Left kidney (tissue), 2 donors: ENCODE results near the gene LTA. TPM values are rescaled to one million over a fixed set of nuclear protein-coding genes. Genes with fewer than 3 reads are reported as not detected.
"Not testable (repeated sequence)": the region's sequence is repeated elsewhere in the genome, so short reads cannot be mapped to it uniquely, and the experiment has no call there.

Experiments used
- DNase-seq: peaks from one replicate; pipeline ENCODE4 v3.0.0-alpha.2; 2013
- polyA plus RNA-seq: library from polyadenylated mRNA; unstranded; fragments of 120-200 nt; gene quantifications from one replicate; pipeline ENCODE4 v1.2.1, GENCODE V29; 2013; ENCODE audit not compliant: insufficient read length

The LTA gene
- polyA plus RNA-seq, 1 donor: 0.40 TPM

- DNase-seq: peak; percentile 96
Observed at GRCh38 chr6:31541658-31542521, 30.2 kb upstream of the LTA start, which contains the start of gene DDX39B. DDX39B (minus strand) TSS chr6:31542003; CDS start chr6:31540532, 1,471 bp downstream.

- no peak for DNase-seq
Observed at GRCh38 chr6:31543639-31544038, 28.4 kb upstream of the LTA start.

GRCh38 chr6:31544676-31545075, 27.4 kb upstream of the LTA start:
- DNase-seq: no peak

GRCh38 chr6:31545291-31545690, 26.8 kb upstream of the LTA start:
- DNase-seq: no peak

GRCh38 chr6:31546339-31546957, 25.6 kb upstream of the LTA start, which contains the start of gene ATP6V1G2:
ATP6V1G2 (minus strand) TSS chr6:31546608; CDS start chr6:31546559, 49 bp downstream.
- DNase-seq: peak; percentile 87

GRCh38 chr6:31546958-31547726, 24.9 kb upstream of the LTA start, which contains the start of gene NFKBIL1:
NFKBIL1 (plus strand) TSS chr6:31547608; CDS start chr6:31547695, 87 bp downstream.
- DNase-seq: peak; percentile 96

GRCh38 chr6:31547727-31548543, 24.2 kb upstream of the LTA start:
- no peak for DNase-seq

GRCh38 chr6:31548544-31548873, 23.6 kb upstream of the LTA start:
- DNase-seq: no peak

- DNase-seq: not testable (repeated sequence)
Observed at GRCh38 chr6:31551371-31551770, 20.7 kb upstream of the LTA start.

GRCh38 chr6:31556307-31556706, 15.8 kb upstream of the LTA start:
- DNase-seq: no peak

GRCh38 chr6:31557443-31558317, 14.4 kb upstream of the LTA start:
- DNase-seq: no peak

GRCh38 chr6:31558318-31558625, 13.8 kb upstream of the LTA start:
- DNase-seq: no peak

GRCh38 chr6:31558631-31559500, 13.2 kb upstream of the LTA start:
- no peak for DNase-seq

GRCh38 chr6:31559606-31559957, 12.5 kb upstream of the LTA start:
- DNase-seq: no peak

GRCh38 chr6:31559958-31560696, 12.0 kb upstream of the LTA start:
- no peak for DNase-seq

- no peak for DNase-seq
Observed at GRCh38 chr6:31560697-31561058, 11.4 kb upstream of the LTA start.

GRCh38 chr6:31567531-31568370, 4.3 kb upstream of the LTA start:
- DNase-seq: no peak

GRCh38 chr6:31568537-31568961, 3.5 kb upstream of the LTA start:
- no peak for DNase-seq
